ENCODE measurements around the gene PGS1. TPM values are rescaled to one million over a fixed set of nuclear protein-coding genes. Genes with fewer than 3 reads are reported as not detected.

PGS1 gene
- total RNA-seq, 1 donor from 2014 or later, result 41.8 TPM

DNA sequence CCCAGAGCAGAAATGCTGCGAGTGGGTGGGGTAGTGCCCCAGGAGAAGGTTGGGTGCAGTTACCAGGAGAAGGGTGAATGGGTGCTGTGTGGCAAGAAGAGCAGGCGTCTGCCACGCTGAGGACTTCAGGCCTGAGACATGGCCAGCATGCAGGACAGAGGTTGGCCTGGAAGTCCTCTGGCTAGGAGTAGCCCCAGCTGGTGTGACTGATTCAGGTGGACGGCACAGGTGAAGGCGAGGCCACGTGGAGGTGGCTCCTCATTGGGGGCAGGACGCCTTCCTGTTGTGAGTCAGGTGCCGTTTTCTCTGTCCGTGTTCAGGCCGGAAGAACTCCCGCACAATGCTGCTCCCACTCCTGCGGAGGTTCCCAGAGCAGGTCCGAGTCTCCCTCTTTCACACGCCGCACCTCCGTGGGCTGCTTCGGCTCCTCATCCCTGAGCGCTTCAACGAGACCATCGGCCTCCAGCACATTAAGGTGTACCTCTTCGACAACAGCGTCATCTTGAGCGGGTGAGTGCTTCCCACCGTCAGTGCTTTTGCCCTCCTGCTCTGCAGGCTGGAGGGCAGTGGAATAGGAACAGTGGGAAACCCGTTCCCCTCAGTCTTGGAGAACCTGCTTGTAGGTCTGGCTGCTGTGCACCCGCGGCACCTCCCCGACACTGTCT, 20.7 kb downstream of the PGS1 start:
- Histone ChIP-seq H3K36me3 (peaks cover 49 to 64% of the 10 kb centered on the region in 2 donors), H3K4me3 (no peak overlapping the region), H3K27me3 (no peaks in the 10 kb centered on the region), H3K27ac (no peak overlapping the region), H3K9me3 (no peaks in the 10 kb centered on the region), H3K4me1 (peaks cover 6 to 27% of the 10 kb centered on the region in 2 donors)
- no peak for DNase-seq (ENCODE audit: low spot score in 2 of 2)
- TF ChIP-seq, protein P1, sequence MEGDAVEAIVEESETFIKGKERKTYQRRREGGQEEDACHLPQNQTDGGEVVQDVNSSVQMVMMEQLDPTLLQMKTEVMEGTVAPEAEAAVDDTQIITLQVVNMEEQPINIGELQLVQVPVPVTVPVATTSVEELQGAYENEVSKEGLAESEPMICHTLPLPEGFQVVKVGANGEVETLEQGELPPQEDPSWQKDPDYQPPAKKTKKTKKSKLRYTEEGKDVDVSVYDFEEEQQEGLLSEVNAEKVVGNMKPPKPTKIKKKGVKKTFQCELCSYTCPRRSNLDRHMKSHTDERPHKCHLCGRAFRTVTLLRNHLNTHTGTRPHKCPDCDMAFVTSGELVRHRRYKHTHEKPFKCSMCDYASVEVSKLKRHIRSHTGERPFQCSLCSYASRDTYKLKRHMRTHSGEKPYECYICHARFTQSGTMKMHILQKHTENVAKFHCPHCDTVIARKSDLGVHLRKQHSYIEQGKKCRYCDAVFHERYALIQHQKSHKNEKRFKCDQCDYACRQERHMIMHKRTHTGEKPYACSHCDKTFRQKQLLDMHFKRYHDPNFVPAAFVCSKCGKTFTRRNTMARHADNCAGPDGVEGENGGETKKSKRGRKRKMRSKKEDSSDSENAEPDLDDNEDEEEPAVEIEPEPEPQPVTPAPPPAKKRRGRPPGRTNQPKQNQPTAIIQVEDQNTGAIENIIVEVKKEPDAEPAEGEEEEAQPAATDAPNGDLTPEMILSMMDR (IDR thresholded peaks at IDR 0.05), result no peak
- intact Hi-C loops (cut with DNase I), result loop anchor here (2.0 kb wide), 1 partner anchor 22 kb away; no protein-coding TSS in a partner anchor

DNA sequence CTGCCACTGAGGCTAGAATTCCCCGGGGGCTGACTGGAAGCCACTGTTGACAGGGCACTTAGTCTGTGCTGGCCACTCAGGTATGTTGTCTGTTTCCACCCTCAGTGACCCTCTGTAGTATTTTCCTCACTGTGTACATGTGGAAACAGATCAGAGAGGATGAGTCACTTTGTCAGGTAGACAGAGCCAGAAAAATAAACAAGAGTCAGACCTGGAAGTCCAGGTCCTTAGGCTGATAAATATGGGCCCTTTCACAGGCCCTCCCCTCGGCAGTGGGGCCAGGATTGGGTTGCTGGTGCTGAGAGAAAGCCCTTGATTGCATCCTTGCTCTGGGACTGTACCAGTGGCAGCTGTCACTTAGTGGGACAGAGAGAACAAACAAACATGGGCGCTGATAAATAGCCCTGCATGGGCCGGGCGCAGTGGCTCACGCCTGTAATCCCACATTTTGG, 21.3 kb downstream of the PGS1 start:
- TF ChIP-seq, protein P1 (IDR thresholded peaks at IDR 0.05), result no peak
- no peak overlapping the region for H3K4me3 ChIP-seq
- H3K27ac ChIP-seq, result no peak overlapping the region
- no peaks in the 10 kb centered on the region for H3K9me3 ChIP-seq
- no peak for DNase-seq (ENCODE audit: low spot score in 2 of 2)
- peaks cover 6 to 27% of the 10 kb centered on the region in 2 donors for H3K4me1 ChIP-seq
- H3K27me3 ChIP-seq, result no peaks in the 10 kb centered on the region
- intact Hi-C loops (cut with DNase I), result loop anchor here (2.0 kb wide), 1 partner anchor 21 kb away; no protein-coding TSS in a partner anchor
- peaks cover 51 to 64% of the 10 kb centered on the region in 2 donors for H3K36me3 ChIP-seq

DNA sequence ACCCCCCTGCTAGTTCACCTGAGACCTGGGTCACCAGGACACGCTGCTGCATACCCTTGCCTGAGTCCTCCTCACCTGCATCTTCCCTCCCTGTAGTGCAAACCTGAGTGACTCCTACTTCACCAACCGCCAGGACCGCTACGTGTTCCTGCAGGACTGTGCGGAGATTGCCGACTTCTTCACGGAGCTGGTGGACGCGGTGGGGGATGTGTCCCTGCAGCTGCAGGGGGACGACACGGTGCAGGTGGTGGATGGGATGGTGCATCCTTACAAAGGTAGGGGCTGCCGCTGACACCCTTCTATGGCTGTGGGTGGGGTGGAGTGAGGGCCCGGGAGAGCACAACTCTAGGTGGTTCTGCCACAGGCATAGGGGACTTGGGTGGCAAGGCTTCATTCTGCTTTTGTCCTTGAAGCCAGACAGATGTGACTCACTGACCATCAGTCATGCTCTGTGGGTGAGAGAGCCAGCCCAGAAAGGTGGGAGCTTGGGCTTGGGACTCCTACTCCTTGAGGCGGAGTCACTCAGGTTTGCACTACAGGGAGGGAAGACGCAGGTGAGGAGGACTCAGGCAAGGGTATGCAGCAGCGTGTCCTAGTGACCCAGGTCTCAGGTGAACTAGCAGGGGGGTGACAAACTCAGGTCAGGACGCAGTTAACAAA, 22.3 kb downstream of the PGS1 start:
- Histone ChIP-seq H3K9me3 (no peaks in the 10 kb centered on the region), H3K36me3 (peaks cover 50 to 70% of the 10 kb centered on the region in 2 donors), H3K27me3 (no peaks in the 10 kb centered on the region), H3K4me3 (no peak overlapping the region), H3K27ac (no peak overlapping the region), H3K4me1 (peaks cover 6 to 24% of the 10 kb centered on the region in 2 donors)
- no peak for DNase-seq (ENCODE audit: low spot score in 2 of 2)
- intact Hi-C loops (cut with DNase I), result no loop called here
- TF ChIP-seq, protein P1 (IDR thresholded peaks at IDR 0.05), result no peak

DNA sequence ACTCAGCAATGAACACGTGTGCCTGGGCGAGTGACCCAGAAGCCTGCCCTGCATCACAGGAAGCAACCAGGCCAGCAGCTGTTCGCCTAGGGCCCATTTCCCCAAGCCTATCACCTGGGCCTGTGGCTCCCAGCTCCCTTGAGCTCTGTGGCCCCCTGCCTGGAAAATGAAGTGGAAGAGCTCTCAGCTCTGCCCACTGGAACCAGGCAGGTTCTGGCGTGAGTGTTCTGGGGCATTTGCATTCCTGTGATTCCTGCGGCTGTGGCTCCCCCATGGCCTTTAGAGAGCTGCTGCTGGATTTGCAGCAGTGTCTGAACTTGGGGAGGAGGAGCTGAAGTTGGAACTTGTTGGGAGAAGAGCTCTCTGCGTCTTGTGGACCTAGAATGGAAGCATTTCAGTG, 22.8 kb downstream of the PGS1 start:
- Histone ChIP-seq H3K4me1 (peaks cover 6 to 19% of the 10 kb centered on the region in 2 donors), H3K27ac (no peak overlapping the region), H3K4me3 (no peak overlapping the region), H3K27me3 (no peaks in the 10 kb centered on the region), H3K36me3 (peaks cover 50 to 72% of the 10 kb centered on the region in 2 donors), H3K9me3 (no peaks in the 10 kb centered on the region)
- intact Hi-C loops (cut with DNase I), result no loop called here
- TF ChIP-seq, protein P1 (IDR thresholded peaks at IDR 0.05), result no peak
- DNase-seq (ENCODE audit: low spot score in 2 of 2), result no peak

DNA sequence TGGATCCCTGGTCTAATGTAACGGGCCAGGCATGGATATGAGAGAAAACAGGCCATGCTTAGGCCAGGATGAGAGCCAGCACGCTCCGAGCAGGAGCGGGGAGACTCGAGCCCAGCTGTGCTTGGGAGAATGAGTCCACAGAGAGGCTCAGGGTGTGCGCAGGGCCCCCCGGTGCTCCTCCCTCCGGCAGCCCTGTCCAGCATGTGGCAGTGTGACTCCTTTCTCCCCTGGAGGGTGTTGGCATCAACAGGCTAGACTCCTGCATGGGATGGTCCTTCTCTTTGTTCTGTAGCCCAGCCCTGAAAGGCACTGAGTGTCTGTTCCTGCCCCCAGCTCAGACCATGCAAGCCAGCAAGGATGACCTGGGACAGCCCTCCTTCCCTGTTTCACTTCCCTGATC, 23.4 kb downstream of the PGS1 start:
- TF ChIP-seq, protein P1 (IDR thresholded peaks at IDR 0.05), result no peak
- H3K27ac ChIP-seq, result no peak overlapping the region
- peaks cover 0 to 12% of the 10 kb centered on the region in 2 donors for H3K4me1 ChIP-seq
- no peaks in the 10 kb centered on the region for H3K9me3 ChIP-seq
- H3K27me3 ChIP-seq, result no peaks in the 10 kb centered on the region
- intact Hi-C loops (cut with DNase I), result no loop called here
- H3K4me3 ChIP-seq, result no peak overlapping the region
- H3K36me3 ChIP-seq, result peaks cover 50 to 72% of the 10 kb centered on the region in 2 donors
- DNase-seq (ENCODE audit: low spot score in 2 of 2), result no peak

All from ascending aorta (tissue), 2 donors.